Measurements from ENCODE around the gene VPS26A.
"Not testable (repeated sequence)": the region's sequence is repeated elsewhere in the genome, so short reads cannot be mapped to it uniquely, and the experiment has no call there.

Gene VPS26A

DNA sequence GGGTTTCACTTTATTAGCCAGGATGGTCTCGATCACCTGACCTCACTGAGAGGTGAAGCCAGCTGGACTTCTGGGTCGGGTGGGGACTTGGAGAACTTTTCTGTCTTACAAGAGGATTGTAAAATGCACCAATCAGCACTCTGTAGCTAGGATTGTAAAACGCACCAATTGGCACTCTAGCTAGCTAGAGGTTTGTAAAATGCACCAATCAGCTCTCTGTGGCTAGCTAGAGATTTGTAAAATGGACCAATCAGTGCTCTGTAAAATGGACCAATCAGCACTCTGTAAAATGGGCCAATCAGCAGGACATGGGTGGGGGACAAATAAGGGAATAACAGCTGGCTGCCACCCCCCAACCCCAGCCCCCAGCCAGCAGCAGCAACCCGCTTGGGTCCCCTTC lies 51.3 kb downstream of the VPS26A start:
- Mint-ChIP-seq H3K4me1 (peaks cover 13% of the 10 kb centered on the region), H3K36me3 (peaks cover 12% of the 10 kb centered on the region)
- H3K27ac Mint-ChIP-seq, DNase-seq, CTCF ChIA-PET, H3K27me3 Mint-ChIP-seq, H3K4me3 Mint-ChIP-seq, H3K9me3 Mint-ChIP-seq: not testable (repeated sequence)

DNA sequence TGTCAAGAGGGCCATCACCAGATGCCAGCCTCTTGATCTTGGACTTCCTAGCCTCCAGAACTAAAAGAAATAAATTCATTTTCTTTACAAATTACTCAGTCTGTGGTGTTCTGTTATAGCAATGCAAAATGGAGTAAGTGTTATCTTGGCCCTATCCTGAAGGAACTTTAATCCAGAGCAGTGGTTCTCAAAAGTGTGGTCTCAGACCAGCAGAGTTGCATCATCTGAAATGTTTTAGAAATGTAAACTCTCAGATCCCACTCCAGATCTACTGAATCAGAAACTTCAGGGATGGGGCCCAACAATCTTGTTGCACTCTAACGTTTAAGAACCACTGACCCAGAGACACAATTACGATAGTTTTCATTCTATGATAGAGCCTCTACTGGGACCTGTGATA lies 52.8 kb downstream of the VPS26A start:
- Mint-ChIP-seq H3K9me3 (no peaks in the 10 kb centered on the region), H3K27me3 (no peaks in the 10 kb centered on the region), H3K27ac (no peak overlapping the region), H3K4me3 (no peak overlapping the region), H3K4me1 (peaks cover 26% of the 10 kb centered on the region), H3K36me3 (peaks cover 1% of the 10 kb centered on the region)
- DNase-seq: no peak
- CTCF ChIA-PET: no interaction called here

DNA sequence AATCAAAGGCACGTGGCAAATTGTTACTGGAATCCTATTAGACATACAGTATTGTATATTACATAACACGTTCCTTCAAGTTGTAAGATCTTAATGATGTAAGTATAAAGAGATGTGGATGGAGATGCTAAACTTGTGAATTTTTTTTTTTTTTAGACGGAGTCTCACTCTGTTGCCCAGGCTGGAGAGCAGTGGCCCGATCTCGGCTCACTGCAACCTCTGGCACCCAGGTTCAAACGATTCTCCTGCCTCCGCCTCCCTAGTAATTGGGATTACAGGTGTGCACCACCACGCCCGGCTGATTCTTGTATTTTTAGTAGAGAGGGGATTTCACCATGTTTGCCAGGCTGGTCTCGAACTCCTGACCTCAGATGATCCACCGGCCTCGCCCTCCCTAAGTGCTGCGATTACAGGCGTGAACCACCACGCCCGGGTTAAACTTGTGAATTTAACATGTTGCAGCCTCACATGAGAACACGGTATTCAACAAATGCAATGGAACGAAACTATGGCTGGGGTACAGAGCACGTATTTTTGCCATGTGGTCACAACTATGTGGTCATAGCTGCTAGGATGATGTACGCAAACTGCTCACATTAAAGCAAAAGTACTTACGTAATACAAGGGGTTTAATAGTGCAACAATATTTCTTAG lies 55.2 kb downstream of the VPS26A start:
- peak overlapping the region; percentile 85 for H3K4me3 Mint-ChIP-seq
- H3K27me3 Mint-ChIP-seq: no peaks in the 10 kb centered on the region
- DNase-seq: peak; percentile 49
- H3K36me3 Mint-ChIP-seq: peaks cover 5% of the 10 kb centered on the region
- H3K27ac Mint-ChIP-seq: peak overlapping the region; percentile 99
- H3K9me3 Mint-ChIP-seq: no peaks in the 10 kb centered on the region
- peaks cover 33% of the 10 kb centered on the region for H3K4me1 Mint-ChIP-seq
- CTCF ChIA-PET: no interaction called here

DNA sequence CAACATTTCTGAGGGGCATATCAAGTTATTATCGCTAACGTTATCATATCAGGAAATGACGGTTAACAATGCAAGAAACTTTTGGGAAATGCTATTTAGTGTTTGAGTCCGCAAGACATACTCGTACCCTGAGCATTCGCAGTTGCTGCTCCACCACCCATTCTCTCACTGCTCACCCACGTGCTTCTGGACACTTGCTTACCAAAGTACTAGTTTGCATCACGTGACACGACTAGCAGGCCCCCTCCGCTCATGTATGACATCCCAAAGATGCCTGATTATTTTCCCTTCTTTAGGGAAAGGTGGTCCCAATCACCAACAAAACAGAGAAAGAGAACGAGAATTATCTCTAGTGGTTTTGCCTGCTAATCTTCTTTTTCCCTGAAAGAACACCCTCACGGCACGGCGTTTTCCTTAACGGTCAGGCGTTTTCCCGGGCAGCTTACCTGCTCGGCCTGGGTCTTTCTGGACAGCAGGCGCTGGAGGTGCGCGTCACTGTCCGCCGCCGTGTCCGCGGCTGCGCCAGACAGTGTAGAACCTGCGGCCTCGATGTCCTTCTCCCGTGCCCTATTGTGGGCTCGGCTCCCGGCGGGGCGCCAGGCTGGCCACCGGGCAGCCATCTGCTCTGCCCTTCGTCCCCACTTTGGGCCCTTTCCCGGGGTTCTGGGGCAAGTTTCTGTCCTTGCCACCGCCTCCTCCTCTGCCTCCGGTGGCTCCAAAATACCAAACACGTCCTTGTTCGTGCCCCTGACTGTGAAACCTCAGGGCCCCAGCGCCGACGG lies 56.0 kb downstream of the VPS26A start, which contains the start of gene SUPV3L1:
Gene SUPV3L1 (plus strand): TSS at position 492 of the 782 bp plus-strand sequence. CDS start 58 bp downstream, at position 550.
- peaks cover 5% of the 10 kb centered on the region for H3K36me3 Mint-ChIP-seq
- no peaks in the 10 kb centered on the region for H3K27me3 Mint-ChIP-seq
- H3K27ac Mint-ChIP-seq: peak within 1 kb of the TSS; percentile 99
- CTCF ChIA-PET: no interaction called here
- DNase-seq: peak; percentile 92
- no peaks in the 10 kb centered on the region for H3K9me3 Mint-ChIP-seq
- H3K4me1 Mint-ChIP-seq: peaks cover 33% of the 10 kb centered on the region
- H3K4me3 Mint-ChIP-seq: peak within 1 kb of the TSS; percentile 85

DNA sequence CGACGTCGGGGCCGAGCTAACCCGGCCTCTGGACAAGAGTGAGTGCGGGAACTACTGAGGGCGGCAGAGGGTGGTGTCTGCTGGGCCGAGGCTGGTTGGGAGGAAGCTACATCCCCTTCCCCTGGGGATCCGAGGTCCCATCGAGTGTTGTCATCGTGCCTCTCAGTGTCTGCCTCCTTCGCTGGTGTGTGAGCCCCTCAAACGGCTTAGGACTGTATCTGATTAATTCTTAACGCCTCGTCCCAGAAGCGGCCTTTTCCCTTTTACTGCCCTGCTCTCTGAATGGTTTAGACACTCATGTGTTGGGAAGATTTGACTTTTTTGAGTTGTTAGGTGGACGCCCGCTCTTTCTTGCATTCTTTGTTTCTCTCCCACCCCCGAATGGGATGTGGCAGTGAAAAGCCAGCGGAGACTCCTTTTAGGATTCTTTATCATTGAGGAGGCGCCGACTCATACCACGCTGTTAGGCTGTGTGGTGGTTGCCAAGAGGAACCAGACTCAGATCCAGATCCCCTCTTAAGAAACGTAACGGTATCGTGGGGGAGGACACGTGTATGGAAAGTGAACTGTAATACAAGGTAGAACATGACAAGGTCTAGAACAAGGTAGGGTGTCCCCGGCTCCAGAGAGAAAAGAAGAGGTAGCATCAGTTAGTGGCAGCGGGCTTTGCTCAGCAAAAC lies 56.7 kb downstream of the VPS26A start:
- Mint-ChIP-seq H3K27me3 (no peaks in the 10 kb centered on the region), H3K4me1 (peaks cover 33% of the 10 kb centered on the region)
- CTCF ChIA-PET: no interaction called here

GRCh38 chr10:69181433-69181832 lies 57.5 kb downstream of the VPS26A start:
- Mint-ChIP-seq H3K27ac (peak overlapping the region; percentile 99), H3K36me3 (peaks cover 11% of the 10 kb centered on the region), H3K4me3 (peak overlapping the region; percentile 85), H3K27me3 (no peaks in the 10 kb centered on the region), H3K9me3 (no peaks in the 10 kb centered on the region), H3K4me1 (peaks cover 33% of the 10 kb centered on the region)
- CTCF ChIA-PET: no interaction called here
- no peak for DNase-seq

More for the DNA sequence above, 56.7 kb downstream of the VPS26A start:
- Mint-ChIP-seq H3K4me3 (peak overlapping the region; percentile 85), H3K36me3 (peaks cover 5% of the 10 kb centered on the region), H3K27ac (peak overlapping the region; percentile 99), H3K9me3 (no peaks in the 10 kb centered on the region)
- peak; percentile 34 for DNase-seq

- Mint-ChIP-seq H3K4me1 (peaks cover 33% of the 10 kb centered on the region), H3K27me3 (no peaks in the 10 kb centered on the region), H3K27ac (no peak overlapping the region), H3K4me3 (no peak overlapping the region), H3K36me3 (peaks cover 12% of the 10 kb centered on the region), H3K9me3 (no peaks in the 10 kb centered on the region)
- no peak for DNase-seq
- CTCF ChIA-PET: interaction anchor here (1.3 kb wide), 1 partner anchor 91 kb away, joined by 3 read pairs; no protein-coding TSS in a partner anchor
These were observed 58.0 kb downstream of the VPS26A start for GRCh38 chr10:69182005-69182404.

GRCh38 chr10:69186524-69186923 lies 62.5 kb downstream of the VPS26A start:
- CTCF ChIA-PET: interaction anchor here (0.6 kb wide), 1 partner anchor 231 kb away, joined by 3 read pairs; no protein-coding TSS in a partner anchor
- Mint-ChIP-seq H3K4me3 (no peak overlapping the region), H3K4me1 (peaks cover 9% of the 10 kb centered on the region), H3K36me3 (peaks cover 24% of the 10 kb centered on the region), H3K9me3 (no peaks in the 10 kb centered on the region), H3K27me3 (no peaks in the 10 kb centered on the region), H3K27ac (no peak overlapping the region)
- no peak for DNase-seq

GRCh38 chr10:69201045-69201444 lies 77.1 kb downstream of the VPS26A start:
- H3K27ac Mint-ChIP-seq: no peak overlapping the region
- CTCF ChIA-PET: interaction anchor here (1.2 kb wide), 1 partner anchor 15 kb away, joined by 3 read pairs; no protein-coding TSS in a partner anchor
- H3K27me3 Mint-ChIP-seq: no peaks in the 10 kb centered on the region
- peaks cover 36% of the 10 kb centered on the region for H3K4me1 Mint-ChIP-seq
- H3K4me3 Mint-ChIP-seq: no peak overlapping the region
- H3K36me3 Mint-ChIP-seq: peaks cover 32% of the 10 kb centered on the region
- H3K9me3 Mint-ChIP-seq: no peaks in the 10 kb centered on the region
- DNase-seq: no peak

- H3K27me3 Mint-ChIP-seq: no peaks in the 10 kb centered on the region
- DNase-seq: no peak
- no peak overlapping the region for H3K4me3 Mint-ChIP-seq
- H3K9me3 Mint-ChIP-seq: no peaks in the 10 kb centered on the region
- peaks cover 35% of the 10 kb centered on the region for H3K36me3 Mint-ChIP-seq
- CTCF ChIA-PET: interaction anchor here (0.9 to 1.6 kb wide), 2 partner anchors 20 to 27 kb away, joined by 3 read pairs; no protein-coding TSS in a partner anchor
- peak overlapping the region; percentile 4 for H3K27ac Mint-ChIP-seq
- H3K4me1 Mint-ChIP-seq: peaks cover 45% of the 10 kb centered on the region
These were observed 78.4 kb downstream of the VPS26A start for GRCh38 chr10:69202332-69202731.

- no peaks in the 10 kb centered on the region for H3K27me3 Mint-ChIP-seq
- peaks cover 39% of the 10 kb centered on the region for H3K36me3 Mint-ChIP-seq
- H3K9me3 Mint-ChIP-seq: no peaks in the 10 kb centered on the region
- H3K4me1 Mint-ChIP-seq: peaks cover 29% of the 10 kb centered on the region
- no peak overlapping the region for H3K4me3 Mint-ChIP-seq
- DNase-seq: no peak
- no peak overlapping the region for H3K27ac Mint-ChIP-seq
- CTCF ChIA-PET: interaction anchor here (1.1 kb wide), 1 partner anchor 14 kb away, joined by 4 read pairs; no protein-coding TSS in a partner anchor
These were observed 84.8 kb downstream of the VPS26A start for GRCh38 chr10:69208761-69209160.

DNA sequence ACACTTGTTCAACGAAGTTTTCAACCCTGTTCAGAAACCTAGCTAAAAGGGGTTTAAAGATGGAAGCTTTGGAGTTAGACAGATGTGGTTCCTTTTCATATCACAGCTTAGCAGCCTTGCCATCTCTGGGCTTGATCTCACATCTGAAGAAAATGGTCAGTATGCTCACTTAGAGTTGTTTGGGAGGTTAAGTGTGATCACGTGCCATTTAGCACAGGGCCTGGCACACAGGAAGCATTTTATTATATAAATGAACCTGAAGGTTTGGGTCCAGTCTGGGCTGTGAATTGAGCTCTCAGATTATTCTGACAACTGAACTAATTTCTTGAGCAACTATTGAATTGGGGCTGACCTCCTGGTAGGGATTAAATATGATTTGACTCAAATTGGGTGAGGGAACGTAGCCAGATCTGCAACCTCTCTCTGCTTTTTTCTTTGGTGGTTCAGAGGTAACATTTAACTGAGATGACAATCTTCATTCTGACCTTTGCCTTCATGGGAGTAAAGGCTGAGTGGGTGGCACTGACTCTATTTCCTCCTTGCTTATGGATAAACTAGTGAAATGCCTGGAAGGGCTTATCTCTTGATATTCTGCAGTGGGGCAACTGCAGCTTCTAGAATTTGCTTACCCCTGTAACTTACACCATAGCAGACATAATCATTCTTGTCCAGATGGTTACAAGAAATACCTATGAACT lies 86.0 kb downstream of the VPS26A start:
- Mint-ChIP-seq H3K4me3 (no peak overlapping the region), H3K9me3 (no peaks in the 10 kb centered on the region), H3K36me3 (peaks cover 37% of the 10 kb centered on the region), H3K4me1 (peaks cover 30% of the 10 kb centered on the region), H3K27ac (no peak overlapping the region), H3K27me3 (no peaks in the 10 kb centered on the region)
- DNase-seq: no peak
- CTCF ChIA-PET: no interaction called here

DNA sequence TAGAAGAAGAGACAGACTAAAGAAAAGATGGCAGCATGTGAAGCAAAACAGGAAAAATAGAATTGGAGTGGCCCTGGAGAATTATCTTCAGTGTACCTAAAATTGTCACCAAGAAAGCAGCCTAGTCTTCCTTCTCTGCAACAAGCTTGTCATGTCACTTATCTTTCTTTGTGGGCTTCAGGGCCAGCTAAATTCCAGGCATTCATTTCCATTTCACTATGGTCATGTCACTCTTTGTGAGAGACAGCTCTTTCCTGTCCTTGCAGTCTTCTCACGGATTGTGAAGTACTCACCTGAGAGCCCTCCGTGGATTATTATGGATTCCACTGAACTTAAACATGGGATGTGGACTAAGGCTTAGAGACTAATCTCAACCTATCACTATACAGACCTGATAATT lies 87.1 kb downstream of the VPS26A start:
- Mint-ChIP-seq H3K36me3 (peaks cover 32% of the 10 kb centered on the region), H3K4me1 (peaks cover 35% of the 10 kb centered on the region), H3K27ac (no peak overlapping the region), H3K4me3 (no peak overlapping the region), H3K9me3 (no peaks in the 10 kb centered on the region), H3K27me3 (no peaks in the 10 kb centered on the region)
- DNase-seq: no peak
- CTCF ChIA-PET: no interaction called here

DNA sequence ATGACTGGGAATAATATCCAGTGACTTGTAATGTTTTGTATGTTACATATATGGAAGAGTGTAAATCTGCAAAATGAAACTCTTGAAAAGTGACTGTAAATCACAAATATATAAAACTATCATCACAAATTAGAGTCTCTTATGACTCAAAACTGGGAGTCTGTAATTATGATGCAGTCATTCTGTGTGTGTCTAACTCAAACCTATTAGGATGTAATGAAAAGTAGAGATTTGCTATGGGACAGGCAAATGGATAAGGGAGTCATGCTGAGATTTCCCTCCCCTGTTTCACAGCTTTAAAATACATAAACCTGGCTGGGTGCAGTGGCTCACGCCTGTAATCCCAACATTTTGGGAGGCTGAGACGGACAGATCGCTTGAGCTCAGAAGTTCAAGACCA lies 87.5 kb downstream of the VPS26A start:
- H3K4me3 Mint-ChIP-seq: no peak overlapping the region
- DNase-seq: no peak
- CTCF ChIA-PET: no interaction called here
- H3K9me3 Mint-ChIP-seq: no peaks in the 10 kb centered on the region
- no peak overlapping the region for H3K27ac Mint-ChIP-seq
- H3K4me1 Mint-ChIP-seq: peaks cover 36% of the 10 kb centered on the region
- H3K36me3 Mint-ChIP-seq: peaks cover 28% of the 10 kb centered on the region
- no peaks in the 10 kb centered on the region for H3K27me3 Mint-ChIP-seq
